Hepatocyte (in vitro differentiated cells): ENCODE results near the gene FITM1. TPM values are rescaled to one million over a fixed set of nuclear protein-coding genes. Genes with fewer than 3 reads are reported as not detected.

Experiments
- DNase-seq: peaks from one replicate; pipeline ENCODE4 v3.0.0-alpha.2; 2016; ENCODE audit warnings: low spot score
- H2AFZ ChIP-seq: fragments of 200-600 bp; sonication (generic); 2 replicates; pipeline ENCODE4 v1.6.0; 2016; ENCODE audit warnings: antibody characterized with exemption, mild to moderate bottlenecking
- H3K27ac ChIP-seq: fragments of 200-600 bp; sonication (generic); 2 replicates; pipeline ENCODE4 v1.5.1; 2016; ENCODE audit warnings: mild to moderate bottlenecking
- H3K27me3 ChIP-seq: fragments of 200-600 bp; sonication (generic); 2 replicates; pipeline ENCODE4 v1.6.1; 2016
- H3K36me3 ChIP-seq: fragments of 200-600 bp; sonication (generic); replicated peaks from 2 replicates; pipeline ENCODE4 v1.5.1; 2016; ENCODE audit warnings: low read depth; ENCODE audit not compliant: insufficient read depth
- H3K4me1 ChIP-seq: fragments of 200-600 bp; sonication (generic); 2 replicates; pipeline ENCODE4 v1.5.1; 2016; ENCODE audit warnings: mild to moderate bottlenecking, moderate library complexity; ENCODE audit not compliant: insufficient read depth
- H3K4me2 ChIP-seq: fragments of 200-600 bp; sonication (generic); 2 replicates; pipeline ENCODE4 v1.6.0; 2016
- H3K4me3 ChIP-seq: fragments of 200-600 bp; sonication (generic); 2 replicates; pipeline ENCODE4 v1.5.1; 2016; ENCODE audit warnings: mild to moderate bottlenecking
- H3K79me2 ChIP-seq: fragments of 200-600 bp; sonication (generic); 2 replicates; pipeline ENCODE4 v1.6.0; 2017; ENCODE audit warnings: mild to moderate bottlenecking
- H3K9me2 ChIP-seq: fragments of 200-600 bp; sonication (generic); replicated peaks from 2 replicates; pipeline ENCODE4 v1.6.0; 2017; ENCODE audit warnings: mild to moderate bottlenecking; ENCODE audit not compliant: insufficient read depth
- H3K9me3 ChIP-seq: fragments of 200-600 bp; sonication (generic); 2 replicates; pipeline ENCODE4 v1.5.1; 2016; ENCODE audit warnings: low read depth, mild to moderate bottlenecking
- H4K20me1 ChIP-seq: fragments of 200-600 bp; sonication (generic); 2 replicates; pipeline ENCODE4 v1.6.0; 2016; ENCODE audit warnings: mild to moderate bottlenecking; ENCODE audit not compliant: insufficient read depth, poor library complexity, severe bottlenecking
- CTCF ChIP-seq: fragments of 200-600 bp; sonication (generic); IDR thresholded peaks from 2 replicates; pipeline ENCODE4 v1.5.1; 2016; ENCODE audit warnings: antibody characterized with exemption, mild to moderate bottlenecking; ENCODE audit not compliant: poor library complexity
- EZH2 ChIP-seq: fragments of 200-600 bp; sonication (generic); IDR thresholded peaks from 2 replicates; pipeline ENCODE4 v1.6.1; 2016; ENCODE audit warnings: antibody characterized with exemption, mild to moderate bottlenecking, borderline replicate concordance
- EZH2phosphoT487 ChIP-seq: fragments of 200-600 bp; sonication (generic); IDR thresholded peaks from one replicate; pipeline ENCODE4 v1.6.1; 2018; ENCODE audit warnings: antibody characterized with exemption, mild to moderate bottlenecking, low read depth, moderate library complexity; ENCODE audit not compliant: unreplicated experiment, severe bottlenecking
- WGBS: methylation state at CpG from one replicate; pipeline ENCODE4 v1.1.6; 2016; ENCODE audit warnings: low lambda C conversion rate; ENCODE audit errors: missing lambda C conversion rate; 5-methylcytosine and 5-hydroxymethylcytosine counted together
- polyA plus RNA-seq: library from polyadenylated mRNA; unstranded; fragments of >200 nt; fragmentation: Nextera tagmentation; extraction: Ambion mirVana; gene quantifications from 2 replicates; pipeline ENCODE4 v1.2.1, GENCODE V29; 2016
- total RNA-seq: library from RNA; depleted of rRNA; stranded (reverse); fragments of >200 nt; gene quantifications from 2 replicates; pipeline ENCODE4 v1.2.3, GENCODE V29; 2014

FITM1 gene
- total and polyA plus RNA-seq, 2 experiments from 2014 or later, result 1.0 to 2.2 TPM

DNA sequence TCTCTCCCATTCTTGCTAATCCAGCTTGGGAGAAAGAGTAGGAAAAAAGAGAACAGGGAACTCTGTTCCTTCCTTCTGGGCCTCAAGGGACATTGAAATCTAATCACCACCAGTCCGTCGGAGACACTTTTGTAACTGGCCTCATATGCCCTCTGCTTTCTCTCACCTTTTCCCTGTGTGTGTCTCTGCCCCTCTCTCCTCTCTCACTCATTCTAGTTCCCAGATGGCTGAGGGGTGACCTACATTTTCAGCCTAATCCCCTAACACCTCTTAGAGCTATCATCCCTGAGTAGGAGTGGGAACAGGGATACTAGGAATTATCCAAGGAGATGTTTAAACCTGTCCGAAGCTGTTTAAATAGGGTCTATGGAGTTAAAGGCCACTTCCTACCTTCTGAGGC lies 45.2 kb upstream of the FITM1 start:
- H3K27ac ChIP-seq, result no peak overlapping the region
- H3K36me3 ChIP-seq, result no peaks in the 10 kb centered on the region
- peaks cover 3% of the 10 kb centered on the region for H3K4me1 ChIP-seq
- H3K9me3 ChIP-seq, result no peaks in the 10 kb centered on the region
- WGBS, result 99% methylated on average over 3 of the region's 3 CpGs
- H3K9me2 ChIP-seq, result no peaks in the 10 kb centered on the region
- no peak overlapping the region for H3K4me3 ChIP-seq
- DNase-seq, result no peak
- H2AFZ ChIP-seq, result no peak overlapping the region
- H3K27me3 ChIP-seq, result no peaks in the 10 kb centered on the region
- H4K20me1 ChIP-seq, result no peaks in the 10 kb centered on the region
- no peak for TF ChIP-seq EZH2
- TF ChIP-seq EZH2phosphoT487, result no peak
- TF ChIP-seq CTCF, result no peak
- H3K4me2 ChIP-seq, result no peak overlapping the region
- no peaks in the 10 kb centered on the region for H3K79me2 ChIP-seq

DNA sequence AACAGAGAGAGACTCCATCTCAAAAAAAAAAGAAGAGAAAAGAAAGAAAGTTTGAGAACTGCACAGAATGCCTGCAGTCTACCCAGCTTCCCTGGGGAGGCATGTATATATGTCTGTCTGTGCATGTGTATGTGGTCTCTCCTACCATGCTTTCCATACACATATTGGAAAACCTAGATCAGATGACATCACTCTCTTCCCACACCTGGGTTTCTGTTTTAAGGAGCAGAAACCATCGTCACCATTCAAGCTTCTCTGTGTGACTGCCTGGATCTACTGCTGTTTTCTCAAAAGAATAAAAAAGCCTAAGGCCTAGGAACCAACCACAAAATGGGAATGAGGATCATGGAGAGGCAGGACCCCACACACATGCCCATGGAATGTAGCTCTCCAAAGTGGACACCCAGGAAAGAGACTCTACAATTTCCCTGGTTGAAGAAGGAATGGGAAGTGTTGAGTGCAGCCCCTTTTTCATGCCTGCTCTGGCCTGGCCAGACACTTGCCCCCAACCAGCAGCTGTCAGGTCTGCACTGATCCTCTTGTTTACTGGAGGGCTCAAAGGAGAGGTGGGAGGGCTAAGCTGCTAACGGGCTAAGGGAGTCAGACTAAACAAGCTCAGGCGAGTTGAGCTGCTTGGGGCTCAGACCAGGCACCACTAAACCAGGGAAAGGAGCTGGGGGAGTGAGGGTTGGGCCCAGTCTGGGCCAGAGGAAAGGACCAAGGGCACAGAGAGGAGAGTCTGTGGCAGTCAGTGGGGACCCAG lies 44.1 kb upstream of the FITM1 start:
- H3K9me3 ChIP-seq, result no peaks in the 10 kb centered on the region
- 51% methylated on average over 3 of the region's 3 CpGs for WGBS

GRCh38 chr14:24087004-24087403 lies 43.5 kb upstream of the FITM1 start:
- no peak overlapping the region for H3K4me3 ChIP-seq
- H3K9me3 ChIP-seq, result no peaks in the 10 kb centered on the region
- no peaks in the 10 kb centered on the region for H3K4me1 ChIP-seq
- H3K27me3 ChIP-seq, result no peaks in the 10 kb centered on the region
- no peak for TF ChIP-seq EZH2
- no peak for TF ChIP-seq EZH2phosphoT487
- no peak for TF ChIP-seq CTCF
- no peaks in the 10 kb centered on the region for H3K79me2 ChIP-seq
- no peak overlapping the region for H3K27ac ChIP-seq
- DNase-seq, result no peak
- no peaks in the 10 kb centered on the region for H3K9me2 ChIP-seq
- no peaks in the 10 kb centered on the region for H4K20me1 ChIP-seq
- no peak overlapping the region for H3K4me2 ChIP-seq
- H3K36me3 ChIP-seq, result no peaks in the 10 kb centered on the region
- 92% methylated on average over 1 of the region's 1 CpG for WGBS
- H2AFZ ChIP-seq, result no peak overlapping the region

More for the DNA sequence above, 44.1 kb upstream of the FITM1 start:
- H3K4me1 ChIP-seq, result no peaks in the 10 kb centered on the region
- no peak overlapping the region for H2AFZ ChIP-seq
- H3K9me2 ChIP-seq, result no peaks in the 10 kb centered on the region
- no peak for TF ChIP-seq CTCF
- no peak for TF ChIP-seq EZH2phosphoT487
- no peak for TF ChIP-seq EZH2
- no peaks in the 10 kb centered on the region for H3K27me3 ChIP-seq
- H3K27ac ChIP-seq, result no peak overlapping the region
- H4K20me1 ChIP-seq, result no peaks in the 10 kb centered on the region
- no peaks in the 10 kb centered on the region for H3K36me3 ChIP-seq
- H3K4me3 ChIP-seq, result no peak overlapping the region
- no peak overlapping the region for H3K4me2 ChIP-seq
- H3K79me2 ChIP-seq, result no peaks in the 10 kb centered on the region
- no peak for DNase-seq
